Activated T-helper 2 cell treated with anti-CD3 and anti-CD28 coated beads, Interferon-gamma antibody, Interleukin-2, Interleukin-4, amounts not matched to agents 10 μg/mL and 5 μg/mL and 100 μg/mL, durations not matched to agents 14 hours and 24 hours and 36 hours (primary cell): ENCODE results near the gene TRABD2B. TPM values are rescaled to one million over a fixed set of nuclear protein-coding genes. Genes with fewer than 3 reads are reported as not detected.

Source experiments
- DNase-seq: peaks from one replicate; pipeline ENCODE4 v3.0.0; 2021; ENCODE audit warnings: low spot score
- H3K27ac Mint-ChIP-seq: one replicate; pipeline ENCODE4 v1.8.0; 2021; ENCODE audit warnings: mixed read lengths
- H3K27me3 Mint-ChIP-seq: one replicate; pipeline ENCODE4 v1.8.0; 2021; ENCODE audit warnings: low read depth, mixed read lengths
- H3K36me3 Mint-ChIP-seq: one replicate; pipeline ENCODE4 v1.8.0; 2021; ENCODE audit warnings: low read depth, mixed read lengths
- H3K4me1 Mint-ChIP-seq: one replicate; pipeline ENCODE4 v1.8.0; 2021; ENCODE audit warnings: low read depth, mixed read lengths
- H3K4me3 Mint-ChIP-seq: one replicate; pipeline ENCODE4 v1.8.0; 2021; ENCODE audit warnings: low read depth, mild to moderate bottlenecking, moderate library complexity, mixed read lengths
- H3K9me3 Mint-ChIP-seq: one replicate; pipeline ENCODE4 v1.8.0; 2021; ENCODE audit warnings: mixed read lengths
- intact Hi-C: fragments of 100-400 bp; cut with micrococcal nuclease; formaldehyde crosslinking; loops from one replicate; pipeline ENCODE4 v1.15.1; 2023
- total RNA-seq: library from RNA; stranded (reverse); gene quantifications from 2 replicates; pipeline ENCODE4 v1.2.3, GENCODE V29; 2022

TRABD2B gene
- total RNA-seq, 1 donor from 2014 or later, result not detected

- DNase-seq, result no peak
- no peak overlapping the region for H3K27ac Mint-ChIP-seq
- no peak overlapping the region for H3K4me3 Mint-ChIP-seq
- H3K27me3 Mint-ChIP-seq, result no peaks in the 10 kb centered on the region
- intact Hi-C loops, result no loop called here
- H3K9me3 Mint-ChIP-seq, result no peaks in the 10 kb centered on the region
- no peaks in the 10 kb centered on the region for H3K36me3 Mint-ChIP-seq
- no peaks in the 10 kb centered on the region for H3K4me1 Mint-ChIP-seq
Measured at GRCh38 chr1:47876587-47876963, 120.6 kb downstream of the TRABD2B start.

GRCh38 chr1:47875831-47876586, 121.2 kb downstream of the TRABD2B start:
- intact Hi-C loops, result no loop called here
- H3K4me3 Mint-ChIP-seq, result no peak overlapping the region
- no peaks in the 10 kb centered on the region for H3K36me3 Mint-ChIP-seq
- no peaks in the 10 kb centered on the region for H3K27me3 Mint-ChIP-seq
- no peaks in the 10 kb centered on the region for H3K9me3 Mint-ChIP-seq
- H3K27ac Mint-ChIP-seq, result no peak overlapping the region
- no peak for DNase-seq
- no peaks in the 10 kb centered on the region for H3K4me1 Mint-ChIP-seq

- Mint-ChIP-seq H3K36me3 (no peaks in the 10 kb centered on the region), H3K4me1 (no peaks in the 10 kb centered on the region), H3K4me3 (no peak overlapping the region), H3K27me3 (no peaks in the 10 kb centered on the region), H3K9me3 (no peaks in the 10 kb centered on the region), H3K27ac (no peak overlapping the region)
- intact Hi-C loops, result no loop called here
- no peak for DNase-seq
Measured at GRCh38 chr1:47875036-47875435, 122.1 kb downstream of the TRABD2B start.

- H3K36me3 Mint-ChIP-seq, result no peaks in the 10 kb centered on the region
- H3K4me3 Mint-ChIP-seq, result no peak overlapping the region
- DNase-seq, result no peak
- intact Hi-C loops, result no loop called here
- no peak overlapping the region for H3K27ac Mint-ChIP-seq
- no peaks in the 10 kb centered on the region for H3K4me1 Mint-ChIP-seq
- H3K9me3 Mint-ChIP-seq, result no peaks in the 10 kb centered on the region
- no peaks in the 10 kb centered on the region for H3K27me3 Mint-ChIP-seq
Measured at GRCh38 chr1:47873337-47873736, 123.8 kb downstream of the TRABD2B start.

GRCh38 chr1:47872886-47873285, 124.3 kb downstream of the TRABD2B start:
- Mint-ChIP-seq H3K27me3 (no peaks in the 10 kb centered on the region), H3K36me3 (no peaks in the 10 kb centered on the region), H3K9me3 (no peaks in the 10 kb centered on the region), H3K4me1 (no peaks in the 10 kb centered on the region), H3K27ac (no peak overlapping the region), H3K4me3 (no peak overlapping the region)
- intact Hi-C loops, result no loop called here
- no peak for DNase-seq

GRCh38 chr1:47871799-47872353, 125.3 kb downstream of the TRABD2B start:
- intact Hi-C loops, result no loop called here
- no peaks in the 10 kb centered on the region for H3K27me3 Mint-ChIP-seq
- H3K4me3 Mint-ChIP-seq, result no peak overlapping the region
- no peaks in the 10 kb centered on the region for H3K9me3 Mint-ChIP-seq
- DNase-seq, result no peak
- no peak overlapping the region for H3K27ac Mint-ChIP-seq
- no peaks in the 10 kb centered on the region for H3K4me1 Mint-ChIP-seq
- H3K36me3 Mint-ChIP-seq, result no peaks in the 10 kb centered on the region

- intact Hi-C loops, result no loop called here
- DNase-seq, result no peak
- H3K9me3 Mint-ChIP-seq, result no peaks in the 10 kb centered on the region
- H3K27ac Mint-ChIP-seq, result no peak overlapping the region
- no peaks in the 10 kb centered on the region for H3K36me3 Mint-ChIP-seq
- H3K4me1 Mint-ChIP-seq, result no peaks in the 10 kb centered on the region
- no peak overlapping the region for H3K4me3 Mint-ChIP-seq
- H3K27me3 Mint-ChIP-seq, result no peaks in the 10 kb centered on the region
Measured at GRCh38 chr1:47870946-47871676, 126.1 kb downstream of the TRABD2B start.

GRCh38 chr1:47870480-47870879, 126.7 kb downstream of the TRABD2B start:
- H3K27ac Mint-ChIP-seq, result no peak overlapping the region

GRCh38 chr1:47868348-47868676, 128.9 kb downstream of the TRABD2B start:
- H3K36me3 Mint-ChIP-seq, result no peaks in the 10 kb centered on the region
- H3K27ac Mint-ChIP-seq, result no peak overlapping the region
- intact Hi-C loops, result no loop called here
- DNase-seq, result no peak
- no peaks in the 10 kb centered on the region for H3K27me3 Mint-ChIP-seq
- H3K4me1 Mint-ChIP-seq, result no peaks in the 10 kb centered on the region
- H3K9me3 Mint-ChIP-seq, result no peaks in the 10 kb centered on the region
- H3K4me3 Mint-ChIP-seq, result no peak overlapping the region

More at GRCh38 chr1:47870480-47870879, 126.7 kb downstream of the TRABD2B start:
- no peaks in the 10 kb centered on the region for H3K36me3 Mint-ChIP-seq
- no peak overlapping the region for H3K4me3 Mint-ChIP-seq
- H3K27me3 Mint-ChIP-seq, result no peaks in the 10 kb centered on the region
- no peaks in the 10 kb centered on the region for H3K9me3 Mint-ChIP-seq
- no peaks in the 10 kb centered on the region for H3K4me1 Mint-ChIP-seq
- intact Hi-C loops, result no loop called here
- DNase-seq, result no peak

- Mint-ChIP-seq H3K9me3 (no peaks in the 10 kb centered on the region), H3K4me3 (no peak overlapping the region), H3K36me3 (no peaks in the 10 kb centered on the region), H3K4me1 (no peaks in the 10 kb centered on the region), H3K27ac (no peak overlapping the region), H3K27me3 (no peaks in the 10 kb centered on the region)
- DNase-seq, result no peak
- intact Hi-C loops, result no loop called here
Measured at GRCh38 chr1:47867438-47868347, 129.5 kb downstream of the TRABD2B start.

- intact Hi-C loops, result no loop called here
- Mint-ChIP-seq H3K9me3 (no peaks in the 10 kb centered on the region), H3K27me3 (no peaks in the 10 kb centered on the region), H3K4me1 (no peaks in the 10 kb centered on the region), H3K4me3 (no peak overlapping the region), H3K27ac (no peak overlapping the region), H3K36me3 (no peaks in the 10 kb centered on the region)
- DNase-seq, result no peak
Measured at GRCh38 chr1:47866601-47867437, 130.4 kb downstream of the TRABD2B start.

GRCh38 chr1:47865881-47866535, 131.2 kb downstream of the TRABD2B start:
- intact Hi-C loops, result no loop called here
- Mint-ChIP-seq H3K36me3 (no peaks in the 10 kb centered on the region), H3K27ac (no peak overlapping the region), H3K9me3 (no peaks in the 10 kb centered on the region), H3K4me3 (no peak overlapping the region), H3K4me1 (no peaks in the 10 kb centered on the region), H3K27me3 (no peaks in the 10 kb centered on the region)
- DNase-seq, result no peak
